Heart right ventricle (tissue), 16 donors: Measurements from ENCODE around the gene TBATA. TPM values are rescaled to one million over a fixed set of nuclear protein-coding genes. Genes with fewer than 3 reads are reported as not detected.

ENCODE experiments used
- ATAC-seq, 8 donors: fragments of 200-7000 bp; cut with Tn5 transposase; one replicate each; pipeline ENCODE4 v1.9.1; 2020; ENCODE audit warnings: mild to moderate bottlenecking in 8 of 8, moderate library complexity in 8 of 8, moderate number of reproducible peaks in 1 of 8
- DNase-seq, 2 donors: peaks; one replicate each; pipeline ENCODE4 v3.0.0-alpha.2; 2020
- H3K27ac ChIP-seq, 10 donors: fragments of 200-600 bp; sonication (generic) in 2 of 10; one replicate each; pipeline versions ENCODE4 v1.5.0 to v1.8.0; 2020 to 2022; ENCODE audit warnings: mild to moderate bottlenecking in 3 of 10
- H3K27me3 ChIP-seq, 7 donors: fragments of 200-600 bp; one replicate each; pipeline ENCODE4 v1.8.0; 2021 to 2022; ENCODE audit warnings: mild to moderate bottlenecking in 2 of 7
- H3K36me3 ChIP-seq, 9 donors: fragments of 200-600 bp; sonication (generic) in 1 of 9; one replicate each; pipeline versions ENCODE4 v1.5.0 to v1.8.0; 2020 to 2022; ENCODE audit warnings: mild to moderate bottlenecking in 2 of 9
- H3K4me1 ChIP-seq, 9 donors: fragments of 200-600 bp; sonication (generic) in 1 of 9; one replicate each; pipeline versions ENCODE4 v1.5.0 to v1.8.0; 2020 to 2022; ENCODE audit warnings: mild to moderate bottlenecking in 4 of 9
- H3K4me3 ChIP-seq, 10 donors: fragments of 200-600 bp; sonication (generic) in 2 of 10; one replicate each; pipeline versions ENCODE4 v1.5.0 to v1.8.0; 2020 to 2022; ENCODE audit warnings: mild to moderate bottlenecking in 7 of 10, moderate library complexity in 2 of 10
- H3K9me3 ChIP-seq, 11 donors: fragments of 200-600 bp in 10 of 11; sonication (generic) in 2 of 11; one replicate each; pipeline versions ENCODE4 v1.5.0 to v1.8.0; 2013 to 2022; ENCODE audit warnings: mild to moderate bottlenecking in 2 of 11, control low read depth in 1 of 11, moderate library complexity in 1 of 11
- WGBS, 2 donors: extraction: QIAGEN DNeasy Blood & Tissue Kit; methylation state at CpG; one replicate each; pipeline ENCODE4 v1.1.7; 2013; ENCODE audit warnings: inconsistent platforms in 1 of 2; 5-methylcytosine and 5-hydroxymethylcytosine counted together
- intact Hi-C, 10 donors: fragments of 100-400 bp; cut with DNase I; formaldehyde crosslinking; loops; one replicate each; pipeline versions ENCODE4 v1.11.1 to v1.14.2; 2022
- polyA plus RNA-seq, 2 donors: library from polyadenylated mRNA; stranded (reverse); fragments of 200-250 nt; gene quantifications; one replicate each; pipeline ENCODE4 v1.2.3, GENCODE V29; 2013
- total RNA-seq, 10 donors: library from RNA; stranded (reverse); fragmentation: NEBNext Ultra II Directional in 3 of 10; extraction: Animal tissue kit (Norgen Biotek cat#: 25700) in 3 of 10; gene quantifications; one replicate each; pipeline versions ENCODE4 v1.2.1 to v1.2.4, GENCODE V29; 2021 to 2023
- TF ChIP-seq, protein P1 (sequence below), 9 donors: fragments of 200-600 bp; sonication (generic) in 2 of 9; IDR thresholded peaks; one replicate each; pipeline versions ENCODE4 v1.5.0 to v1.8.0; 2021 to 2022; ENCODE audit warnings: antibody characterized with exemption in 9 of 9, mild to moderate bottlenecking in 5 of 9, moderate library complexity in 1 of 9
- donor health status: Arrhythmogenic right ventricular cardiomyopathy.
- donor health status: ischemic (EF 13 %, LVEDD 7.1; RV severe dilation, severe dysfunction).
- donor health status: healthy with polysubstance abuse.
- donor health status: DM: no; HTN: yes; CAD: no.
- donor health status: DM: no; HTN: no; CAD: no.
- donor health status: ischemic (EF 25% LVEDD 6.9; RV normal size, moderate dysfunction).
- donor health status: ischemic (EF 25% LVEDD 5.7; RV mildly dilated, moderate dysfunction).
- donor health status: healthy.
- donor health status: DM: yes; HTN: yes; CAD: no.
- donor health status: Ischemic cardiomyopathy.
- donor health status: ischemic (EF 35%, LVEDD 5.7; RV mildly dilated, moderate dysfunction).
- donor health status: nonischemic (EF 11% LVEDD 7.7; RV severe dilation, severe dysfunction).
- donor health status: DM: yes; HTN: yes; CAD: no.
- donor health status: PGD.
- donor health status: ischemic (EF 29% LVEDD 5.4; RV normal size, mild dysfunction).
- donor health status: nonischemic (EF 23%, LVEDD 6.1; RV moderate dilation, normal function).

TBATA gene
- total and polyA plus RNA-seq, 12 donors: not detected

GRCh38 chr10:70807556-70807955, 22.4 kb upstream of the TBATA start:
- Histone ChIP-seq H3K27ac (no peak overlapping the region), H3K27me3 (no peaks in the 10 kb centered on the region), H3K4me1 (peaks cover 0 to 8% (median 0%) of the 10 kb centered on the region in 9 donors), H3K9me3 (no peaks in the 10 kb centered on the region), H3K4me3 (no peak overlapping the region), H3K36me3 (no peaks in the 10 kb centered on the region)
- DNase-seq (no peak), ATAC-seq (no peak)
- TF ChIP-seq, protein P1, sequence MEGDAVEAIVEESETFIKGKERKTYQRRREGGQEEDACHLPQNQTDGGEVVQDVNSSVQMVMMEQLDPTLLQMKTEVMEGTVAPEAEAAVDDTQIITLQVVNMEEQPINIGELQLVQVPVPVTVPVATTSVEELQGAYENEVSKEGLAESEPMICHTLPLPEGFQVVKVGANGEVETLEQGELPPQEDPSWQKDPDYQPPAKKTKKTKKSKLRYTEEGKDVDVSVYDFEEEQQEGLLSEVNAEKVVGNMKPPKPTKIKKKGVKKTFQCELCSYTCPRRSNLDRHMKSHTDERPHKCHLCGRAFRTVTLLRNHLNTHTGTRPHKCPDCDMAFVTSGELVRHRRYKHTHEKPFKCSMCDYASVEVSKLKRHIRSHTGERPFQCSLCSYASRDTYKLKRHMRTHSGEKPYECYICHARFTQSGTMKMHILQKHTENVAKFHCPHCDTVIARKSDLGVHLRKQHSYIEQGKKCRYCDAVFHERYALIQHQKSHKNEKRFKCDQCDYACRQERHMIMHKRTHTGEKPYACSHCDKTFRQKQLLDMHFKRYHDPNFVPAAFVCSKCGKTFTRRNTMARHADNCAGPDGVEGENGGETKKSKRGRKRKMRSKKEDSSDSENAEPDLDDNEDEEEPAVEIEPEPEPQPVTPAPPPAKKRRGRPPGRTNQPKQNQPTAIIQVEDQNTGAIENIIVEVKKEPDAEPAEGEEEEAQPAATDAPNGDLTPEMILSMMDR (IDR thresholded peaks at IDR 0.05): no peak
- 89% methylated on average over 3 of the region's 3 CpGs for WGBS, 2 donors
- intact Hi-C loops: no loop called here

DNA sequence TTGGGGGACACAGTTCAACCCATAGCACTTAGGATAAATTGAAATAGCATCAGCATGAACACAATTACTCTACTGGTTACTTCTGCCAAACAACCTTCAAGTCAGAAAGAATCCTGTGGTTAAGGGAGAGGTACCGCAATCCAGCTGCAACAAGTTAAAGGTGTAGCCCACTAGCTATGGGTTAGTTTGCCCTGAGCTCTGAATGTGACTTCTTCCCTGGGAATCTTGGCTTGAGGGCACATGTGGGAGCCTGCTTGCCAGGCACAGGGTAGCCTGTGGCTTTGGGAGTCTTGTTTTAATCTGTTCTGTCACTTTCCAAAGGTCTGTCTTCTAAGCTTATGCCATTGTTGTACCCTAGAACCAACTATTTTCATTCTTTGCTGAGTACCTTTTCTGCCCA, 21.7 kb upstream of the TBATA start:
- H3K9me3 ChIP-seq: no peaks in the 10 kb centered on the region
- no peaks in the 10 kb centered on the region for H3K27me3 ChIP-seq
- H3K36me3 ChIP-seq: no peaks in the 10 kb centered on the region
- intact Hi-C loops: no loop called here
- ATAC-seq (no peak), DNase-seq (no peak)
- H3K27ac ChIP-seq: no peak overlapping the region
- peaks cover 0 to 8% (median 0%) of the 10 kb centered on the region in 9 donors for H3K4me1 ChIP-seq
- TF ChIP-seq, protein P1 (IDR thresholded peaks at IDR 0.05): no peak
- no peak overlapping the region for H3K4me3 ChIP-seq
- WGBS, 2 donors: 94 to 100% methylated on average over 1 of the region's 1 CpG

DNA sequence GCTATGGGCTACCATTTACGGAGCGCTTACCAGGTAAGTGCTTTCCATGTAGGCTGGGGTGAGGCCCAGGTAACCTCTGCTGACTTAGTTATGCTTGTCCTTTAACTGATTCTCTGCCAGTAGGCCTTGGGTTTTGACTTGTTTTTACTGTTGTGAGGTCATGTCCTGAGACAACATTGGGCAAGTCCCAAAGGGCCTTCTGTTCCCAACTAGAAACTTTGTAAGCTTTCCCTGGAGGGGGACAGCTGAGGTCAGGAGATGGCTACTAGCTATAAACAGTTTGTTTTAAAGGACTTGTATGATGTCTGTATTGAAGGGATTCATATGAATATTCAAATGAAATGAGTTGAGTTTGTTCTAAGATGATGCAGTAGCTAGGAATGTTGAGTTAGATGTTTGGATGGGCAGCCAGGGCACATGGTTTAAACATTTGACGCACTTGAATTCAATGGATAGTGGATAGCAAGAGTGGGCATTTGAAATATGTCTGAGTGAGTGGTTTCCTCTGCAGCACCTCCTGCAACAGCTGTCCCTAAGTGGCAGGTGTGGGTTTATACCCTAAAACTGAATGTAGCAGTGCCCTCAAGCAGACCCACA, 20.5 kb upstream of the TBATA start:
- no peak overlapping the region for H3K27ac ChIP-seq
- WGBS, 2 donors: 95 to 100% methylated on average over 3 of the region's 3 CpGs
- no peaks in the 10 kb centered on the region for H3K9me3 ChIP-seq
- H3K4me3 ChIP-seq: no peak overlapping the region
- DNase-seq (no peak), ATAC-seq (peak in 2 of 8 donors; percentile 20 to 49)
- intact Hi-C loops: no loop called here
- no peaks in the 10 kb centered on the region for H3K36me3 ChIP-seq
- TF ChIP-seq, protein P1 (IDR thresholded peaks at IDR 0.05): no peak
- H3K4me1 ChIP-seq: peaks cover 0 to 8% (median 0%) of the 10 kb centered on the region in 9 donors
- no peaks in the 10 kb centered on the region for H3K27me3 ChIP-seq

DNA sequence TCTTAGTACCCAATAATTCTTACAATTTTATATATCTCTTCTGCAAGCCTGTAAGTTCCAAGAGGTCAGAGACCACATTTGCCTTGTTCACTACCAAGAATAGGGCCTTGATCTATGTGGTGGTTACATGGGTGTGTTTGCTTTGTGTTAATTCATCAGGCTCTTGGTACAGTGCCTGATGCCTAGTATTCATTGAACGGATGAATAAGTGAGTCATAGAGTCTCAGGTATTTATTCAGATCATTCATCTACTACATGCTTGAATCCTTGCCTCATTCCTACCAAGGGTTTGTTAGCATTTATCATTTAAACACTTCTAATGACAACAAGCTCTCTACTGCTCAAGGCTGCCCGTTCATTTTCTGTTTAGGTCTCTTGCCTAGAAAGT, 19.2 kb upstream of the TBATA start:
- H3K27ac ChIP-seq: no peak overlapping the region
- peaks cover 0 to 8% (median 0%) of the 10 kb centered on the region in 9 donors for H3K4me1 ChIP-seq
- no peak for DNase-seq
- H3K27me3 ChIP-seq: no peaks in the 10 kb centered on the region
- TF ChIP-seq, protein P1 (IDR thresholded peaks at IDR 0.05): no peak
- no peak overlapping the region for H3K4me3 ChIP-seq
- H3K9me3 ChIP-seq: no peaks in the 10 kb centered on the region
- ATAC-seq: no peak
- 85 to 87% methylated on average over 2 of the region's 2 CpGs for WGBS, 2 donors
- no peaks in the 10 kb centered on the region for H3K36me3 ChIP-seq
- intact Hi-C loops: no loop called here
